Measurements from ENCODE around the gene WDR70. TPM values are rescaled to one million over a fixed set of nuclear protein-coding genes. Genes with fewer than 3 reads are reported as not detected.
"Not testable (repeated sequence)": the region's sequence is repeated elsewhere in the genome, so short reads cannot be mapped to it uniquely, and the experiment has no call there.

WDR70 gene
- total and polyA plus RNA-seq, 12 donors, result 9.2 to 26.0 (median 18.4) TPM

DNA sequence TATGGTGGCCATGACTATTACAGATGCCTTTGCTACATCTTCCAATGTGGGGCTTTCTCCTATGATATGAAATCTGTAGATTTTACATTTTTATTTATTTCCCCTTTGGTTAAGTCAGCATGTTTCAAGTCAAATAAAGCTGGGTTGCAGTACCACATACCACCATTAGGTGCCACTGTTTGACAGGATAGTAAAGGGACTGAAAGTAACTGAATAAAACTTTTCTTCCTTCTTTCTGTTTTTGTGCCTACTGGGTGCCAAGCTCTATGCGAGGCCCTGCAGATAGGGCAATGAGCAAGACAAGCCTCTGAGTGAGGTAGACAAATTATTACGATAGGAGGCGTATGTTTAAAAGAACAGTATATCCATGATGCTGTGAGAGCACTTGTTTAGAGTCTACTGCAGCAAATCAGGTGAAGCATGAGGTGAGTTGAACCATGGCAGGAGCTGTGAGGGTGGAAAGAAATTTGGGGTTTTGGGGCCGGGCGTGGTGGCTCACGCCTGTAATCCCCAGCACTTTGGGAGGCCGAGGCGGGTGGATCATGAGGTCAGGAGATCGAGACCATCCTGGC is 395.9 kb downstream of the WDR70 start:
- no peaks in the 10 kb centered on the region for H3K27me3 ChIP-seq
- no peaks in the 10 kb centered on the region for H3K36me3 ChIP-seq
- TF ChIP-seq, protein P1, sequence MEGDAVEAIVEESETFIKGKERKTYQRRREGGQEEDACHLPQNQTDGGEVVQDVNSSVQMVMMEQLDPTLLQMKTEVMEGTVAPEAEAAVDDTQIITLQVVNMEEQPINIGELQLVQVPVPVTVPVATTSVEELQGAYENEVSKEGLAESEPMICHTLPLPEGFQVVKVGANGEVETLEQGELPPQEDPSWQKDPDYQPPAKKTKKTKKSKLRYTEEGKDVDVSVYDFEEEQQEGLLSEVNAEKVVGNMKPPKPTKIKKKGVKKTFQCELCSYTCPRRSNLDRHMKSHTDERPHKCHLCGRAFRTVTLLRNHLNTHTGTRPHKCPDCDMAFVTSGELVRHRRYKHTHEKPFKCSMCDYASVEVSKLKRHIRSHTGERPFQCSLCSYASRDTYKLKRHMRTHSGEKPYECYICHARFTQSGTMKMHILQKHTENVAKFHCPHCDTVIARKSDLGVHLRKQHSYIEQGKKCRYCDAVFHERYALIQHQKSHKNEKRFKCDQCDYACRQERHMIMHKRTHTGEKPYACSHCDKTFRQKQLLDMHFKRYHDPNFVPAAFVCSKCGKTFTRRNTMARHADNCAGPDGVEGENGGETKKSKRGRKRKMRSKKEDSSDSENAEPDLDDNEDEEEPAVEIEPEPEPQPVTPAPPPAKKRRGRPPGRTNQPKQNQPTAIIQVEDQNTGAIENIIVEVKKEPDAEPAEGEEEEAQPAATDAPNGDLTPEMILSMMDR (IDR thresholded peaks at IDR 0.05), result peak in 7 of 9 donors; percentile 16 to 54 (median 35)
- 96 to 99% methylated on average over 9 of the region's 9 CpGs for WGBS, 2 donors
- no peak overlapping the region for H3K4me3 ChIP-seq
- H3K9me3 ChIP-seq, result peaks cover 0 to 22% (median 11%) of the 10 kb centered on the region in 11 donors
- H3K27ac ChIP-seq, result no peak overlapping the region
- intact Hi-C loops (cut with DNase I), result no loop called here
- no peaks in the 10 kb centered on the region for H3K4me1 ChIP-seq
- DNase-seq (no peak), ATAC-seq (no peak)

DNA sequence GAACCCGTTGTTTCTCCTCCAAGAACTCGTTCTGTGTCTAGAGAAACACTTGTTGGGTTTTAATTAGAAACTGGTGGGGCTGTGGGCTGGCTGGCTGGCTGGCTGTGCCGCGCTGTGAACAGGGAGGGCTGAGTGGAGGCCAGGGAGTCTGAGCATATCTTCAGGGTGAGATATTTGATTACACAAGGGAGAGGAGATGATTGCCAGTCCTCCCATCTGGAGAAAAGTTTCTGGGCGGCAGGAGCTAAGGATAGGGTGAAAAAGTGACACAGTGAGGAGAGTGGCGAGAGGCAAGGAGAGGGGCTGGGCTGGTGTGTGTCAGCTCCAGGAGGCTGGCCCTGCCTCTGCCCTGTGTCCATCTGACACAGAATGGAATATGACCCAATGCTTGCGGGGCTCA is 397.7 kb downstream of the WDR70 start:
- intact Hi-C loops (cut with DNase I), result no loop called here
- Histone ChIP-seq H3K36me3 (no peaks in the 10 kb centered on the region), H3K4me3 (no peak overlapping the region), H3K27ac (no peak overlapping the region), H3K4me1 (no peaks in the 10 kb centered on the region), H3K27me3 (no peaks in the 10 kb centered on the region), H3K9me3 (peaks cover 0 to 22% (median 11%) of the 10 kb centered on the region in 11 donors)
- WGBS, 2 donors, result 56 to 62% methylated on average over 7 of the region's 7 CpGs
- DNase-seq (no peak), ATAC-seq (peak in 1 of 8 donors; percentile 33)
- TF ChIP-seq, protein P1 (IDR thresholded peaks at IDR 0.05), result no peak

DNA sequence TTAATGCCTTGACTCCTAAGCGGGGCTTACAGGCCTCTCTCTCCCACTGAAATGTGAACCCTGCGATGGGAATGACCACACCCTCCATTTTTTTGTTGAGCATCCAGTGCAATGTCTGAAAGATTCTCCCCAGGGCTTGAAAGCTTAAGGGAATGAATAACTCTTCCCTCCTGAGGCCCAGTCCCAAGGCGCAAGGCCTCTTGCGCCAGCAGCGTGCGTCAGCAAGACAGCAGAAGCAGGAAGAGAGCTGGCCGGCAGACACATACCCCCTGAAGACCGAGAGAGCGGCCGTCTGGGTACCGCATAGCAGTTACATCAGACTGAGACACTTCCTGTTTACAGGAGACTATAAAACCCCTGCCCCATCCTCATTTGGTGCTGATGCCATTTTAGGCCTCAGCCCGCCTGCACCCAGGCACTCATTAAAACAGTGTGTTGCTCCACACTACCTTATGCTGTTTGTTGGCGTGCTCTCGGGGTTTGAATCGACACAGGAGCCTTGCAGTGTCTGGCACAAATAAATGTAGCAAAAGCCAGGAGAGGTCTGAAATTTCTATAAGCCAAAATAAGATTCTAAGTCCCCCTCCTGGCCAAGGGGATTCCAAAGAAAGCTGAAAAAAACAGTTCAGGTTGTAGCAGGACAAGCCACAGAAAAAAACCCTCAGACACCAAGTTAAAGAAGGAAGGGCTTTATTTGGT is 398.5 kb downstream of the WDR70 start:
- ATAC-seq, result no peak
- DNase-seq, result no peak
- intact Hi-C loops (cut with DNase I), result no loop called here
- no peaks in the 10 kb centered on the region for H3K4me1 ChIP-seq
- peaks cover 0 to 22% (median 11%) of the 10 kb centered on the region in 11 donors for H3K9me3 ChIP-seq
- no peak overlapping the region for H3K27ac ChIP-seq
- TF ChIP-seq, protein P1 (IDR thresholded peaks at IDR 0.05), result no peak
- H3K27me3 ChIP-seq, result no peaks in the 10 kb centered on the region
- no peaks in the 10 kb centered on the region for H3K36me3 ChIP-seq
- no peak overlapping the region for H3K4me3 ChIP-seq
- 81 to 88% methylated on average over 15 of the region's 15 CpGs for whole genome bisulfite sequencing, 2 donors

DNA sequence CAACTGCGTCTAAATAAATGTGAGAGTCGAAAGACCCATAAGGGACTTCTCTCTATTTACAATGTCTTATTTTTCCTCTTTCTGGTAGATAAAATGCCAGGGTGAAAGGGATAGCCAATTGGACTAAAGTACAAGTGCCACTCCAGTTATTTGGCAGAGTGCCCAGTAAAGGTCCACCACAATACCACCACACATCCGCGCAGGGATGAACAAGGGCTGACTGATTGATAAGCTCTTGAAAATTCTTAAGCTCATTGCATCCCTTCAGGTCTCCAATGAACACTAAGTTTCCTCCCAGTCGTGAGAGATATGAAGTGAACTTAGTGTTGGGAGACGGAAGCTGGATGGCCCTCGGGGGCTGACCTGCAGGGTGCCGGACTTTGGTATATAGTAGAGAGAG is 402.3 kb downstream of the WDR70 start:
- H3K4me3 ChIP-seq; H3K4me1 ChIP-seq; H3K27ac ChIP-seq; H3K9me3 ChIP-seq; intact Hi-C loops (cut with DNase I); H3K36me3 ChIP-seq; H3K27me3 ChIP-seq; ATAC-seq; DNase-seq: not testable (repeated sequence)
- WGBS, 2 donors, result 61 to 70% methylated on average over 8 of the region's 8 CpGs

DNA sequence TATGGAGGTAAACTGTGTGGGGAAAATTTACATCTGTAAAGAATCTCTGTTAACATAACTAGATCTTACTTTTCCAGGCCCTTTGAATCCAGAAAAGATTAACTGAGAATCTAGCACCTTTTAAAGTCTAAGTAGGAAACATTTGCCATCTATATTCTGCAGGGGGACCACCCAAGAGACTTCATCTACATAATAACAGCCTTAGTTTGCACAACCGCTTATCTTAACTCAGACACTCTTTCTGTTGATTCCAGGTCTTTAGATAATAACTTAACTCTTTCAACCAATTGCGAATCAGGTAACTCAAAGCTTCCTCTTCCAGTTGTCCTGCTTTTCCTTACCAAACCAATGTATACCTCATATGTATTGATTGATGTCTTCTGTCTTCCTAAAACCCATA is 407.3 kb downstream of the WDR70 start:
- no peaks in the 10 kb centered on the region for H3K9me3 ChIP-seq
- H3K36me3 ChIP-seq, result no peaks in the 10 kb centered on the region
- intact Hi-C loops (cut with DNase I), result no loop called here
- H3K27ac ChIP-seq, result no peak overlapping the region
- no peak for ATAC-seq
- 72 to 85% methylated on average over 2 of the region's 2 CpGs for WGBS, 2 donors
- DNase-seq, result no peak
- H3K4me1 ChIP-seq, result no peaks in the 10 kb centered on the region
- H3K27me3 ChIP-seq, result no peaks in the 10 kb centered on the region
- TF ChIP-seq, protein P1 (IDR thresholded peaks at IDR 0.05), result no peak
- no peak overlapping the region for H3K4me3 ChIP-seq
